ENCODE results near the gene LRRC8B. TPM values are rescaled to one million over a fixed set of nuclear protein-coding genes. Genes with fewer than 3 reads are reported as not detected.
"Not testable (repeated sequence)": the region's sequence is repeated elsewhere in the genome, so short reads cannot be mapped to it uniquely, and the experiment has no call there.

The LRRC8B gene
- total RNA-seq, 2 experiments from 2014 or later, result 11.8 to 13.0 TPM

- POLR2A ChIA-PET, result no interaction called here
- Mint-ChIP-seq H3K36me3 (ENCODE audit: low read depth) (no peaks in the 10 kb centered on the region), H3K27me3 (ENCODE audit: low read depth) (peaks cover 36% of the 10 kb centered on the region), H3K9me3 (ENCODE audit: insufficient read depth) (no peaks in the 10 kb centered on the region), H3K4me1 (ENCODE audit: low read depth) (no peaks in the 10 kb centered on the region), H3K27ac (no peak overlapping the region), H3K4me3 (no peak overlapping the region)
- CTCF ChIA-PET, result no interaction called here
- DNase-seq, result no peak
- no peak for ATAC-seq
Measured at GRCh38 chr1:89502042-89502441, 22.6 kb upstream of the LRRC8B start.

- DNase-seq (no peak), ATAC-seq (no peak)
- CTCF ChIA-PET, result interaction anchor here (0.8 kb wide), 1 partner anchor 278 kb away, joined by 4 read pairs; no protein-coding TSS in a partner anchor
- Mint-ChIP-seq H3K4me3 (no peak overlapping the region), H3K27me3 (ENCODE audit: low read depth) (peaks cover 34% of the 10 kb centered on the region), H3K9me3 (ENCODE audit: insufficient read depth) (no peaks in the 10 kb centered on the region), H3K27ac (no peak overlapping the region), H3K4me1 (ENCODE audit: low read depth) (no peaks in the 10 kb centered on the region), H3K36me3 (ENCODE audit: low read depth) (no peaks in the 10 kb centered on the region)
- POLR2A ChIA-PET, result no interaction called here
Measured at GRCh38 chr1:89502895-89503294, 21.7 kb upstream of the LRRC8B start.

GRCh38 chr1:89503690-89504089, 20.9 kb upstream of the LRRC8B start:
- ATAC-seq (no peak), DNase-seq (no peak)
- Mint-ChIP-seq H3K4me1 (ENCODE audit: low read depth) (no peaks in the 10 kb centered on the region), H3K4me3 (no peak overlapping the region), H3K36me3 (ENCODE audit: low read depth) (peaks cover 3% of the 10 kb centered on the region), H3K27ac (no peak overlapping the region), H3K9me3 (ENCODE audit: insufficient read depth) (peaks cover 4% of the 10 kb centered on the region), H3K27me3 (ENCODE audit: low read depth) (peaks cover 34% of the 10 kb centered on the region)
- CTCF ChIA-PET, result interaction anchor here (1.3 kb wide), 1 partner anchor 17 kb away, joined by 3 read pairs; no protein-coding TSS in a partner anchor
- POLR2A ChIA-PET, result interaction anchor here (0.6 kb wide), 1 partner anchor 233 kb away, joined by 3 read pairs; no protein-coding TSS in a partner anchor

- H3K4me3 Mint-ChIP-seq; H3K9me3 Mint-ChIP-seq (ENCODE audit: insufficient read depth); DNase-seq; ATAC-seq; H3K36me3 Mint-ChIP-seq (ENCODE audit: low read depth); CTCF ChIA-PET; POLR2A ChIA-PET; H3K27ac Mint-ChIP-seq; H3K4me1 Mint-ChIP-seq (ENCODE audit: low read depth): not testable (repeated sequence)
- peaks cover 16% of the 10 kb centered on the region for H3K27me3 Mint-ChIP-seq (ENCODE audit: low read depth)
Measured at GRCh38 chr1:89510061-89510460, 14.6 kb upstream of the LRRC8B start.

GRCh38 chr1:89512996-89513720, 11.5 kb upstream of the LRRC8B start:
- Mint-ChIP-seq H3K9me3 (ENCODE audit: insufficient read depth) (peaks cover 2% of the 10 kb centered on the region), H3K4me1 (ENCODE audit: low read depth) (peaks cover 2% of the 10 kb centered on the region), H3K27ac (no peak overlapping the region), H3K36me3 (ENCODE audit: low read depth) (peaks cover 7% of the 10 kb centered on the region), H3K27me3 (ENCODE audit: low read depth) (peaks cover 2% of the 10 kb centered on the region), H3K4me3 (no peak overlapping the region)
- CTCF ChIA-PET, result interaction anchor here (1.8 kb wide), 1 partner anchor 30 kb away, joined by 8 read pairs; no protein-coding TSS in a partner anchor
- ATAC-seq (no peak), DNase-seq (no peak)
- POLR2A ChIA-PET, result no interaction called here

- CTCF ChIA-PET, result interaction anchor here (0.9 to 3.8 kb wide), 5 partner anchors 27 to 247 kb away, joined by 3 to 10 read pairs (median 3); no protein-coding TSS in a partner anchor
- Mint-ChIP-seq H3K4me1 (ENCODE audit: low read depth) (peaks cover 6% of the 10 kb centered on the region), H3K9me3 (ENCODE audit: insufficient read depth) (no peaks in the 10 kb centered on the region), H3K4me3 (no peak overlapping the region), H3K36me3 (ENCODE audit: low read depth) (no peaks in the 10 kb centered on the region), H3K27me3 (ENCODE audit: low read depth) (peaks cover 2% of the 10 kb centered on the region), H3K27ac (no peak overlapping the region)
- DNase-seq (no peak), ATAC-seq (no peak)
- POLR2A ChIA-PET, result no interaction called here
Measured at GRCh38 chr1:89516055-89516454, 8.6 kb upstream of the LRRC8B start.

- no peak for ATAC-seq
- Mint-ChIP-seq H3K4me3 (no peak overlapping the region), H3K4me1 (ENCODE audit: low read depth) (peaks cover 7% of the 10 kb centered on the region), H3K27ac (no peak overlapping the region), H3K9me3 (ENCODE audit: insufficient read depth) (no peaks in the 10 kb centered on the region), H3K27me3 (ENCODE audit: low read depth) (no peaks in the 10 kb centered on the region), H3K36me3 (ENCODE audit: low read depth) (no peaks in the 10 kb centered on the region)
- ChIA-PET CTCF (interaction anchor here (1.1 to 3.8 kb wide), 4 partner anchors 35 to 245 kb away, joined by 3 to 10 read pairs (median 4); no protein-coding TSS in a partner anchor), POLR2A (no interaction called here)
- DNase-seq, result no peak
Measured at GRCh38 chr1:89518221-89518631, 6.4 kb upstream of the LRRC8B start.

- peaks cover 4% of the 10 kb centered on the region for H3K36me3 Mint-ChIP-seq (ENCODE audit: low read depth)
- H3K4me3 Mint-ChIP-seq, result no peak overlapping the region
- H3K27ac Mint-ChIP-seq, result no peak overlapping the region
- ChIA-PET CTCF (interaction anchor here (0.6 to 3.1 kb wide), 13 partner anchors 16 to 536 kb away, joined by 3 to 17 read pairs (median 4); no protein-coding TSS in a partner anchor), POLR2A (no interaction called here)
- peak; percentile 62 for DNase-seq
- H3K4me1 Mint-ChIP-seq (ENCODE audit: low read depth), result peaks cover 14% of the 10 kb centered on the region
- H3K27me3 Mint-ChIP-seq (ENCODE audit: low read depth), result no peaks in the 10 kb centered on the region
- no peaks in the 10 kb centered on the region for H3K9me3 Mint-ChIP-seq (ENCODE audit: insufficient read depth)
- peak; percentile 38 for ATAC-seq
Measured at GRCh38 chr1:89519779-89520358, 4.8 kb upstream of the LRRC8B start.

GRCh38 chr1:89521977-89522376, 2.7 kb upstream of the LRRC8B start:
- H3K27me3 Mint-ChIP-seq (ENCODE audit: low read depth); ATAC-seq; H3K9me3 Mint-ChIP-seq (ENCODE audit: insufficient read depth); H3K27ac Mint-ChIP-seq; DNase-seq; H3K4me3 Mint-ChIP-seq; H3K36me3 Mint-ChIP-seq (ENCODE audit: low read depth); POLR2A ChIA-PET: not testable (repeated sequence)
- H3K4me1 Mint-ChIP-seq (ENCODE audit: low read depth), result peaks cover 14% of the 10 kb centered on the region
- CTCF ChIA-PET, result interaction anchor here (0.7 to 1.3 kb wide), 2 partner anchors 33 to 81 kb away, joined by 3 read pairs; no protein-coding TSS in a partner anchor

- DNase-seq (peak; percentile 71), ATAC-seq (peak; percentile 7)
- Mint-ChIP-seq H3K4me1 (ENCODE audit: low read depth) (peaks cover 14% of the 10 kb centered on the region), H3K36me3 (ENCODE audit: low read depth) (peaks cover 9% of the 10 kb centered on the region), H3K27me3 (ENCODE audit: low read depth) (no peaks in the 10 kb centered on the region), H3K9me3 (ENCODE audit: insufficient read depth) (no peaks in the 10 kb centered on the region), H3K27ac (peak overlapping the region; percentile 88), H3K4me3 (no peak overlapping the region)
- ChIA-PET CTCF (interaction anchor here (0.8 kb wide), 1 partner anchor 85 kb away, joined by 3 read pairs; no protein-coding TSS in a partner anchor), POLR2A (interaction anchor here (0.7 to 1.3 kb wide), 9 partner anchors 80 to 274 kb away, joined by 3 to 6 read pairs (median 4); no protein-coding TSS in a partner anchor)
Measured at GRCh38 chr1:89523572-89524368, 859 bp upstream of the LRRC8B start.

- CTCF ChIA-PET, result no interaction called here
- Mint-ChIP-seq H3K27me3 (ENCODE audit: low read depth) (no peaks in the 10 kb centered on the region), H3K4me3 (no peak overlapping the region), H3K9me3 (ENCODE audit: insufficient read depth) (no peaks in the 10 kb centered on the region), H3K27ac (peak overlapping the region; percentile 92), H3K4me1 (ENCODE audit: low read depth) (peaks cover 12% of the 10 kb centered on the region), H3K36me3 (ENCODE audit: low read depth) (peaks cover 15% of the 10 kb centered on the region)
- POLR2A ChIA-PET, result interaction anchor here (1.0 to 1.3 kb wide), 2 partner anchors 85 to 102 kb away, joined by 4 to 5 read pairs; no protein-coding TSS in a partner anchor
- ATAC-seq (peak; percentile 25), DNase-seq (peak; percentile 56)
Measured at GRCh38 chr1:89525169-89525855, 683 bp downstream of the LRRC8B start.
